ENCODE results near the gene RLIM.

Gene RLIM

GRCh38 chrX:74536152-74536831 lies 78.1 kb downstream of the RLIM start:
- in situ Hi-C loops (cut with HindIII; ENCODE audit: low sequenced_read_pairs): no loop called here

GRCh38 chrX:74535408-74536151 lies 78.8 kb downstream of the RLIM start:
- in situ Hi-C loops (cut with HindIII; ENCODE audit: low sequenced_read_pairs): no loop called here
